ENCODE measurements around the gene SCD5. TPM values are rescaled to one million over a fixed set of nuclear protein-coding genes. Genes with fewer than 3 reads are reported as not detected.

SCD5 gene
- total and polyA plus RNA-seq, 2 of the 8 experiments (the other 6 are each of a cell fraction or from before 2014, with no cell fraction given), result 0.92 to 1.2 TPM

DNA sequence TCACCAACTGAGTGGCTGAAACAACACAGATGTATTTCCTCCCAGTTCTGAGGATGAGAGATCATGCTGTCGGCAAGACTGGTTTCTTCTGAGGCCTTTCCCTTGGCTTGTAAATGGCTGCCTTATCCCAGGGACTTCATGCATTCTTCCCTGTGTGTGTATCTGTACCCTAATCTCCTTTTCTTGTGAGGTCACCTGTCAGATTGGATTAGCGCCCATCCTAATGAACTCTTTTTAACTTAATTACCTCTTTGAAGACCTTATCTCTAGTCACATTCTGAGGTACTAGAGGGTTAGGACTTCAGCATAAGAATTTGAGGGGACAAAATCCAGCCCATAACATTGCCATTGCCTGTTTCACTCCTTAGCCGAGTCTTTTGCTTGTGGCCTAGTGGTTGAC, 177.3 kb downstream of the SCD5 start (continued):
- TF ChIP-seq, protein P1, sequence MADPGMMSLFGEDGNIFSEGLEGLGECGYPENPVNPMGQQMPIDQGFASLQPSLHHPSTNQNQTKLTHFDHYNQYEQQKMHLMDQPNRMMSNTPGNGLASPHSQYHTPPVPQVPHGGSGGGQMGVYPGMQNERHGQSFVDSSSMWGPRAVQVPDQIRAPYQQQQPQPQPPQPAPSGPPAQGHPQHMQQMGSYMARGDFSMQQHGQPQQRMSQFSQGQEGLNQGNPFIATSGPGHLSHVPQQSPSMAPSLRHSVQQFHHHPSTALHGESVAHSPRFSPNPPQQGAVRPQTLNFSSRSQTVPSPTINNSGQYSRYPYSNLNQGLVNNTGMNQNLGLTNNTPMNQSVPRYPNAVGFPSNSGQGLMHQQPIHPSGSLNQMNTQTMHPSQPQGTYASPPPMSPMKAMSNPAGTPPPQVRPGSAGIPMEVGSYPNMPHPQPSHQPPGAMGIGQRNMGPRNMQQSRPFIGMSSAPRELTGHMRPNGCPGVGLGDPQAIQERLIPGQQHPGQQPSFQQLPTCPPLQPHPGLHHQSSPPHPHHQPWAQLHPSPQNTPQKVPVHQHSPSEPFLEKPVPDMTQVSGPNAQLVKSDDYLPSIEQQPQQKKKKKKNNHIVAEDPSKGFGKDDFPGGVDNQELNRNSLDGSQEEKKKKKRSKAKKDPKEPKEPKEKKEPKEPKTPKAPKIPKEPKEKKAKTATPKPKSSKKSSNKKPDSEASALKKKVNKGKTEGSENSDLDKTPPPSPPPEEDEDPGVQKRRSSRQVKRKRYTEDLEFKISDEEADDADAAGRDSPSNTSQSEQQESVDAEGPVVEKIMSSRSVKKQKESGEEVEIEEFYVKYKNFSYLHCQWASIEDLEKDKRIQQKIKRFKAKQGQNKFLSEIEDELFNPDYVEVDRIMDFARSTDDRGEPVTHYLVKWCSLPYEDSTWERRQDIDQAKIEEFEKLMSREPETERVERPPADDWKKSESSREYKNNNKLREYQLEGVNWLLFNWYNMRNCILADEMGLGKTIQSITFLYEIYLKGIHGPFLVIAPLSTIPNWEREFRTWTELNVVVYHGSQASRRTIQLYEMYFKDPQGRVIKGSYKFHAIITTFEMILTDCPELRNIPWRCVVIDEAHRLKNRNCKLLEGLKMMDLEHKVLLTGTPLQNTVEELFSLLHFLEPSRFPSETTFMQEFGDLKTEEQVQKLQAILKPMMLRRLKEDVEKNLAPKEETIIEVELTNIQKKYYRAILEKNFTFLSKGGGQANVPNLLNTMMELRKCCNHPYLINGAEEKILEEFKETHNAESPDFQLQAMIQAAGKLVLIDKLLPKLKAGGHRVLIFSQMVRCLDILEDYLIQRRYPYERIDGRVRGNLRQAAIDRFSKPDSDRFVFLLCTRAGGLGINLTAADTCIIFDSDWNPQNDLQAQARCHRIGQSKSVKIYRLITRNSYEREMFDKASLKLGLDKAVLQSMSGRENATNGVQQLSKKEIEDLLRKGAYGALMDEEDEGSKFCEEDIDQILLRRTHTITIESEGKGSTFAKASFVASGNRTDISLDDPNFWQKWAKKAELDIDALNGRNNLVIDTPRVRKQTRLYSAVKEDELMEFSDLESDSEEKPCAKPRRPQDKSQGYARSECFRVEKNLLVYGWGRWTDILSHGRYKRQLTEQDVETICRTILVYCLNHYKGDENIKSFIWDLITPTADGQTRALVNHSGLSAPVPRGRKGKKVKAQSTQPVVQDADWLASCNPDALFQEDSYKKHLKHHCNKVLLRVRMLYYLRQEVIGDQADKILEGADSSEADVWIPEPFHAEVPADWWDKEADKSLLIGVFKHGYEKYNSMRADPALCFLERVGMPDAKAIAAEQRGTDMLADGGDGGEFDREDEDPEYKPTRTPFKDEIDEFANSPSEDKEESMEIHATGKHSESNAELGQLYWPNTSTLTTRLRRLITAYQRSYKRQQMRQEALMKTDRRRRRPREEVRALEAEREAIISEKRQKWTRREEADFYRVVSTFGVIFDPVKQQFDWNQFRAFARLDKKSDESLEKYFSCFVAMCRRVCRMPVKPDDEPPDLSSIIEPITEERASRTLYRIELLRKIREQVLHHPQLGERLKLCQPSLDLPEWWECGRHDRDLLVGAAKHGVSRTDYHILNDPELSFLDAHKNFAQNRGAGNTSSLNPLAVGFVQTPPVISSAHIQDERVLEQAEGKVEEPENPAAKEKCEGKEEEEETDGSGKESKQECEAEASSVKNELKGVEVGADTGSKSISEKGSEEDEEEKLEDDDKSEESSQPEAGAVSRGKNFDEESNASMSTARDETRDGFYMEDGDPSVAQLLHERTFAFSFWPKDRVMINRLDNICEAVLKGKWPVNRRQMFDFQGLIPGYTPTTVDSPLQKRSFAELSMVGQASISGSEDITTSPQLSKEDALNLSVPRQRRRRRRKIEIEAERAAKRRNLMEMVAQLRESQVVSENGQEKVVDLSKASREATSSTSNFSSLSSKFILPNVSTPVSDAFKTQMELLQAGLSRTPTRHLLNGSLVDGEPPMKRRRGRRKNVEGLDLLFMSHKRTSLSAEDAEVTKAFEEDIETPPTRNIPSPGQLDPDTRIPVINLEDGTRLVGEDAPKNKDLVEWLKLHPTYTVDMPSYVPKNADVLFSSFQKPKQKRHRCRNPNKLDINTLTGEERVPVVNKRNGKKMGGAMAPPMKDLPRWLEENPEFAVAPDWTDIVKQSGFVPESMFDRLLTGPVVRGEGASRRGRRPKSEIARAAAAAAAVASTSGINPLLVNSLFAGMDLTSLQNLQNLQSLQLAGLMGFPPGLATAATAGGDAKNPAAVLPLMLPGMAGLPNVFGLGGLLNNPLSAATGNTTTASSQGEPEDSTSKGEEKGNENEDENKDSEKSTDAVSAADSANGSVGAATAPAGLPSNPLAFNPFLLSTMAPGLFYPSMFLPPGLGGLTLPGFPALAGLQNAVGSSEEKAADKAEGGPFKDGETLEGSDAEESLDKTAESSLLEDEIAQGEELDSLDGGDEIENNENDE (IDR thresholded peaks at IDR 0.05; ENCODE audit: insufficient replicate concordance, low read length), result no peak
- no peak for TF ChIP-seq SIRT6 (IDR thresholded peaks at IDR 0.05; ENCODE audit: low read length)
- no peak for TF ChIP-seq RNF2 (IDR thresholded peaks at IDR 0.05; ENCODE audit: borderline replicate concordance, low read depth, low read length, missing control alignments, poor library complexity, severe bottlenecking)
- no peak for TF ChIP-seq GTF2F1 (IDR thresholded peaks at IDR 0.05; ENCODE audit: borderline replicate concordance, low read depth, low read length)
- no peak for TF ChIP-seq EGR1 (IDR thresholded peaks at IDR 0.05; ENCODE audit: borderline replicate concordance, low read depth, low read length)
